ENCODE data around the gene ELL2. TPM values are rescaled to one million over a fixed set of nuclear protein-coding genes. Genes with fewer than 3 reads are reported as not detected.

Gene ELL2
- polyA plus RNA-seq, 3 donors, result 3.1 to 8.1 (median 5.8) TPM

DNA sequence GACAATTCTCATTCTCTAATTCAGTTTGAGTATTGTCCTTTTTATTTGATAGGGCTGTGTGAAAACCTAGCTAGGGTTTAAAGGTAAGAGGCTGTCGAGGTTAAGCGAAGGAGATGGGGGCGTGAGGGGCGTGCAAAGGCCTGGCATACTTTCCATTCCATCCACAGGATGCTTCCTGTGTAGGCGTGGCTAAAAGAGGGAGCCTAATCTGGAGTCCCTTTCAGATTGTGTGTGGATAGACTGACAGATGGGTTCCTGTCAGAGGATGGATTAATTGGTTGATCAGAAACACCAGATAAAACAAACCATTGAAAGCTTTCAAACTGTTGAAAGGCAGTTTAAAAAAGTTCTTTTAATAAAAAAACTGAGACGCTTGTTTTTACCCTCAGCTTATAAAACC, 1.1 kb upstream of the ELL2 start:
- no CpG with 5 or more reads among the region's 6 CpGs for WGBS (ENCODE audit: insufficient coverage)
- H3K4me3 ChIP-seq (replicated peaks in 1 of 3; ENCODE audit: low read depth in 2 of 3, low read length in 3 of 3), result peak overlapping the region in 1 of 3 experiments; percentile 95
- intact Hi-C loops (cut with micrococcal nuclease), result loop anchor here (5.0 to 10.0 kb wide), 3 partner anchors 105 to 372 kb away; no protein-coding TSS in a partner anchor
- peak overlapping the region in 1 of 2 donors; percentile 92 for H3K27ac ChIP-seq (ENCODE audit: low read depth in 1 of 2, low read length in 2 of 2)
- H3K27me3 ChIP-seq (ENCODE audit: control insufficient read depth in 2 of 2, insufficient read depth in 2 of 2, low read length in 2 of 2), result no peaks in the 10 kb centered on the region
- no peak for DNase-seq
- Mint-ChIP-seq H3K27ac (peak overlapping the region; percentile 94 to 99 (median 98)), H3K27me3 (ENCODE audit: low read depth in 3 of 3) (peaks cover 5 to 28% (median 15%) of the 10 kb centered on the region in 3 donors), H3K4me1 (peaks cover 36% of the 10 kb centered on the region), H3K4me3 (peak overlapping the region; percentile 87 to 89), H3K9me3 (peaks cover 0 to 2% (median 0%) of the 10 kb centered on the region in 7 donors), H3K36me3 (peaks cover 6 to 17% of the 10 kb centered on the region in 2 donors)
- peak overlapping the region; percentile 98 for H3K9ac ChIP-seq (ENCODE audit: insufficient read depth, low read length, poor library complexity, severe bottlenecking)
- peak overlapping the region; percentile 76 for H2AFZ ChIP-seq (ENCODE audit: insufficient read depth, low read depth, low read length, poor library complexity, severe bottlenecking)
- H3K36me3 ChIP-seq (replicated peaks in 1 of 2; ENCODE audit: control insufficient read depth in 1 of 2, insufficient read depth in 2 of 2, low read length in 2 of 2), result no peaks in the 10 kb centered on the region
- H4K20me1 ChIP-seq (ENCODE audit: insufficient read depth, low read length), result peaks cover 33% of the 10 kb centered on the region
- H3K4me2 ChIP-seq (replicated peaks; ENCODE audit: extremely low read depth, low read length, poor library complexity, severe bottlenecking), result peak overlapping the region; percentile 96
- TF ChIP-seq, protein P1, sequence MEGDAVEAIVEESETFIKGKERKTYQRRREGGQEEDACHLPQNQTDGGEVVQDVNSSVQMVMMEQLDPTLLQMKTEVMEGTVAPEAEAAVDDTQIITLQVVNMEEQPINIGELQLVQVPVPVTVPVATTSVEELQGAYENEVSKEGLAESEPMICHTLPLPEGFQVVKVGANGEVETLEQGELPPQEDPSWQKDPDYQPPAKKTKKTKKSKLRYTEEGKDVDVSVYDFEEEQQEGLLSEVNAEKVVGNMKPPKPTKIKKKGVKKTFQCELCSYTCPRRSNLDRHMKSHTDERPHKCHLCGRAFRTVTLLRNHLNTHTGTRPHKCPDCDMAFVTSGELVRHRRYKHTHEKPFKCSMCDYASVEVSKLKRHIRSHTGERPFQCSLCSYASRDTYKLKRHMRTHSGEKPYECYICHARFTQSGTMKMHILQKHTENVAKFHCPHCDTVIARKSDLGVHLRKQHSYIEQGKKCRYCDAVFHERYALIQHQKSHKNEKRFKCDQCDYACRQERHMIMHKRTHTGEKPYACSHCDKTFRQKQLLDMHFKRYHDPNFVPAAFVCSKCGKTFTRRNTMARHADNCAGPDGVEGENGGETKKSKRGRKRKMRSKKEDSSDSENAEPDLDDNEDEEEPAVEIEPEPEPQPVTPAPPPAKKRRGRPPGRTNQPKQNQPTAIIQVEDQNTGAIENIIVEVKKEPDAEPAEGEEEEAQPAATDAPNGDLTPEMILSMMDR (IDR thresholded peaks at IDR 0.05), result no peak
- H3K4me1 ChIP-seq (ENCODE audit: control insufficient read depth in 1 of 2, insufficient read depth in 2 of 2, low read length in 2 of 2), result peaks cover 33 to 36% of the 10 kb centered on the region in 2 donors
- H3K79me2 ChIP-seq (ENCODE audit: insufficient read depth, low read length), result peaks cover 33% of the 10 kb centered on the region
- no peaks in the 10 kb centered on the region for H3K9me3 ChIP-seq (replicated peaks in 1 of 2; ENCODE audit: control insufficient read depth in 1 of 2, insufficient read depth in 1 of 2, low read length in 2 of 2)

DNA sequence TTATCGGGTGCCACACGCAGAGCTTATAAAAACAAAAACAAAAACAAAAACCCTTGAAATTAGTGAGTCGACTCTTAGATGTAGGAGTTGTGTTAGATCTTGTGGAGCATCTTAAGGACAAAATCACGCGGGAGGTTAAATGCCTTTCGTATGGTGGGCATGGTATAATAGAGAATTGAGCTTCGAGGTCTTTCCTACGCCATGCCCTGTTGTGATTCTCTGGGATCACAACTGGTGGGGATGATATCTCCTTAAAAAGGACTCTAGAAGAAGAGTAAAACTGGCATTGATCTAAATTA, 773 bp upstream of the ELL2 start:
- TF ChIP-seq, protein P1 (IDR thresholded peaks at IDR 0.05), result no peak
- Mint-ChIP-seq H3K9me3 (peaks cover 0 to 2% (median 0%) of the 10 kb centered on the region in 7 donors), H3K36me3 (peaks cover 6 to 17% of the 10 kb centered on the region in 2 donors), H3K4me3 (peak overlapping the region; percentile 87 to 89), H3K27ac (peak overlapping the region; percentile 94 to 99 (median 98)), H3K4me1 (peaks cover 40% of the 10 kb centered on the region), H3K27me3 (ENCODE audit: low read depth in 3 of 3) (peaks cover 5 to 28% (median 15%) of the 10 kb centered on the region in 3 donors)
- peaks cover 33% of the 10 kb centered on the region for H3K79me2 ChIP-seq (ENCODE audit: insufficient read depth, low read length)
- WGBS (ENCODE audit: insufficient coverage), result no CpG with 5 or more reads among the region's 8 CpGs
- no peaks in the 10 kb centered on the region for H3K27me3 ChIP-seq (ENCODE audit: control insufficient read depth in 2 of 2, insufficient read depth in 2 of 2, low read length in 2 of 2)
- H3K9me3 ChIP-seq (replicated peaks in 1 of 2; ENCODE audit: control insufficient read depth in 1 of 2, insufficient read depth in 1 of 2, low read length in 2 of 2), result no peaks in the 10 kb centered on the region
- intact Hi-C loops (cut with micrococcal nuclease), result loop anchor here (5.0 to 10.0 kb wide), 3 partner anchors 105 to 372 kb away; no protein-coding TSS in a partner anchor
- H3K4me3 ChIP-seq (replicated peaks in 1 of 3; ENCODE audit: low read depth in 2 of 3, low read length in 3 of 3), result peak overlapping the region; percentile 22 to 95 (median 34)
- peak overlapping the region; percentile 98 for H3K9ac ChIP-seq (ENCODE audit: insufficient read depth, low read length, poor library complexity, severe bottlenecking)
- peak overlapping the region; percentile 96 for H3K4me2 ChIP-seq (replicated peaks; ENCODE audit: extremely low read depth, low read length, poor library complexity, severe bottlenecking)
- H2AFZ ChIP-seq (ENCODE audit: insufficient read depth, low read depth, low read length, poor library complexity, severe bottlenecking), result peak overlapping the region; percentile 76
- H3K27ac ChIP-seq (ENCODE audit: low read depth in 1 of 2, low read length in 2 of 2), result peak overlapping the region; percentile 52 to 92
- H3K36me3 ChIP-seq (replicated peaks in 1 of 2; ENCODE audit: control insufficient read depth in 1 of 2, insufficient read depth in 2 of 2, low read length in 2 of 2), result no peaks in the 10 kb centered on the region
- no peak for DNase-seq
- peaks cover 34 to 36% of the 10 kb centered on the region in 2 donors for H3K4me1 ChIP-seq (ENCODE audit: control insufficient read depth in 1 of 2, insufficient read depth in 2 of 2, low read length in 2 of 2)
- H4K20me1 ChIP-seq (ENCODE audit: insufficient read depth, low read length), result peaks cover 37% of the 10 kb centered on the region
